DOHH2 (cell line): ENCODE measurements around the gene OSBPL10.

Source experiments
- EZH2phosphoT487 ChIP-seq: fragments of 200-600 bp; sonication (generic); IDR thresholded peaks from 2 replicates; pipeline ENCODE4 v1.6.1; 2017; ENCODE audit warnings: borderline replicate concordance, mild to moderate bottlenecking, antibody characterized with exemption, low read length, moderate library complexity, mixed read lengths
- TF ChIP-seq, protein P1 (sequence below): fragments of 200-600 bp; sonication (generic); IDR thresholded peaks from one replicate; pipeline ENCODE4 v1.5.1; 2014; ENCODE audit warnings: antibody characterized with exemption, mild to moderate bottlenecking, low read depth, low read length; ENCODE audit not compliant: poor library complexity, severe bottlenecking

DNA sequence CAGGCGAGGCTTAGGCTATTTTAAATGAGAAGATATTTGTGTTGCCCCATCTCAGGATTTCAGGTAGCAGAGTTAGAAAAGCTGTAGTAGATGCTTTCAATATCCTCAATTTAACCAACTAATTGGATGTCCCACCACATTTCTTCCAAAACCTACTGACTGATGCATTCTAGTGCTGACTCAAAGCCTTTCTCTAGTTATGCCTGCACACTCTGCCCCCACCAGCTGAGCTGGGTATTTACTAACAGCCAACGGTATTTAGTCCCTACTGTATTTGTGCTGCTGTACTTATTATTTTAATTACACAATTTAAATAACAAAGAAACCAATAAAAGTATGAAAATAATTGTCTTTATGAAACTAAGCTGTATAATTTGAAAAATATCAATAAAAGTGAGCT is 139.5 kb downstream of the OSBPL10 start:
- TF ChIP-seq, protein P1, sequence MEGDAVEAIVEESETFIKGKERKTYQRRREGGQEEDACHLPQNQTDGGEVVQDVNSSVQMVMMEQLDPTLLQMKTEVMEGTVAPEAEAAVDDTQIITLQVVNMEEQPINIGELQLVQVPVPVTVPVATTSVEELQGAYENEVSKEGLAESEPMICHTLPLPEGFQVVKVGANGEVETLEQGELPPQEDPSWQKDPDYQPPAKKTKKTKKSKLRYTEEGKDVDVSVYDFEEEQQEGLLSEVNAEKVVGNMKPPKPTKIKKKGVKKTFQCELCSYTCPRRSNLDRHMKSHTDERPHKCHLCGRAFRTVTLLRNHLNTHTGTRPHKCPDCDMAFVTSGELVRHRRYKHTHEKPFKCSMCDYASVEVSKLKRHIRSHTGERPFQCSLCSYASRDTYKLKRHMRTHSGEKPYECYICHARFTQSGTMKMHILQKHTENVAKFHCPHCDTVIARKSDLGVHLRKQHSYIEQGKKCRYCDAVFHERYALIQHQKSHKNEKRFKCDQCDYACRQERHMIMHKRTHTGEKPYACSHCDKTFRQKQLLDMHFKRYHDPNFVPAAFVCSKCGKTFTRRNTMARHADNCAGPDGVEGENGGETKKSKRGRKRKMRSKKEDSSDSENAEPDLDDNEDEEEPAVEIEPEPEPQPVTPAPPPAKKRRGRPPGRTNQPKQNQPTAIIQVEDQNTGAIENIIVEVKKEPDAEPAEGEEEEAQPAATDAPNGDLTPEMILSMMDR, result no peak
- no peak for TF ChIP-seq EZH2phosphoT487
